PC-9 (cell line): ENCODE measurements around the gene OR2S2.

Source experiments
- EZH2 ChIP-seq: fragments of 200-600 bp; sonication (generic); IDR thresholded peaks from 2 replicates; pipeline ENCODE4 v1.8.0; 2017; ENCODE audit warnings: antibody characterized with exemption, low read depth
- TF ChIP-seq, protein P1 (sequence below): fragments of 200-600 bp; sonication (generic); conservative IDR thresholded peaks from 2 replicates; pipeline ENCODE4 v1.6.1; 2017; ENCODE audit warnings: mixed run types, antibody characterized with exemption, mild to moderate bottlenecking, moderate library complexity

DNA sequence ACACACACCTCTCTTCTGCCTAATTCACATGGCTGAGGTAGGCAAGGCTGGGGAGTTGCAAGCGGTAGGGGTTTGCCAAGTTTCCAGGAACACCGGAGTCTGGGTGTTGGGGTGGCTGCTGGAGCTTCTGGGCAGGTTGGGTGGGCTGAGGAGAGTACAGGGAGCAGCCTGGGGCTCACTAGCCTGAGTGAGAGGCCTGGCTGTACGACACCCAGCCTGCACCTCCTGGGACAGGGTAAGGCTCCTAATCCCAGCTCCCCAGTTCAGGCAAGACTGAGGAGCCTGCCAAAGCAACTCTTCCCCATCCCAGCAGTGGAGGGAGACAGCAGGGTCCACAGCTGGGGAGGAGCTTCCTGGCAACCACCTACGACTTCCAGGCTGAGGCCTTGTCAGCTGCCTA lies 40.7 kb downstream of the OR2S2 start:
- TF ChIP-seq, protein P1, sequence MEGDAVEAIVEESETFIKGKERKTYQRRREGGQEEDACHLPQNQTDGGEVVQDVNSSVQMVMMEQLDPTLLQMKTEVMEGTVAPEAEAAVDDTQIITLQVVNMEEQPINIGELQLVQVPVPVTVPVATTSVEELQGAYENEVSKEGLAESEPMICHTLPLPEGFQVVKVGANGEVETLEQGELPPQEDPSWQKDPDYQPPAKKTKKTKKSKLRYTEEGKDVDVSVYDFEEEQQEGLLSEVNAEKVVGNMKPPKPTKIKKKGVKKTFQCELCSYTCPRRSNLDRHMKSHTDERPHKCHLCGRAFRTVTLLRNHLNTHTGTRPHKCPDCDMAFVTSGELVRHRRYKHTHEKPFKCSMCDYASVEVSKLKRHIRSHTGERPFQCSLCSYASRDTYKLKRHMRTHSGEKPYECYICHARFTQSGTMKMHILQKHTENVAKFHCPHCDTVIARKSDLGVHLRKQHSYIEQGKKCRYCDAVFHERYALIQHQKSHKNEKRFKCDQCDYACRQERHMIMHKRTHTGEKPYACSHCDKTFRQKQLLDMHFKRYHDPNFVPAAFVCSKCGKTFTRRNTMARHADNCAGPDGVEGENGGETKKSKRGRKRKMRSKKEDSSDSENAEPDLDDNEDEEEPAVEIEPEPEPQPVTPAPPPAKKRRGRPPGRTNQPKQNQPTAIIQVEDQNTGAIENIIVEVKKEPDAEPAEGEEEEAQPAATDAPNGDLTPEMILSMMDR = no peak
- no peak for TF ChIP-seq EZH2
